H1 (cell line): ENCODE measurements around the gene PLXNA4. TPM values are rescaled to one million over a fixed set of nuclear protein-coding genes. Genes with fewer than 3 reads are reported as not detected.

Experiments
- GABPA ChIP-seq: IDR thresholded peaks from 2 replicates; pipeline ENCODE4 v1.6.1; 2011; ENCODE audit warnings: mild to moderate bottlenecking, low read length, moderate library complexity, borderline replicate concordance; ENCODE audit not compliant: insufficient read depth
- polyA plus RNA-seq, 7 experiments: library from polyadenylated mRNA; depleted of rRNA in 3 of 7; stranded (reverse) in 5 of 7; unstranded in 2 of 7; fragments of >200 nt in 5 of 7; fragments of 200-250 nt in 2 of 7; gene quantifications; 1 replicate in 5 of 7; 2 replicates in 1 of 7; 4 replicates in 1 of 7; pipeline versions ENCODE4 v1.2.1 to v1.2.3, GENCODE V29; 2011 to 2013; ENCODE audit warnings: missing spikeins in 2 of 7, mixed read lengths in 2 of 7
- total RNA-seq: library from RNA; stranded (reverse); fragmentation: NEBNext Ultra II Directional; extraction: Animal tissue kit (Norgen Biotek cat#: 25700); gene quantifications from 2 replicates; pipeline ENCODE4 v1.2.1, GENCODE V29; 2021

Gene PLXNA4
- total and polyA plus RNA-seq, 2 of the 8 experiments (the other 6 are each of a cell fraction or from before 2014, with no cell fraction given) = 0.76 to 0.79 TPM

DNA sequence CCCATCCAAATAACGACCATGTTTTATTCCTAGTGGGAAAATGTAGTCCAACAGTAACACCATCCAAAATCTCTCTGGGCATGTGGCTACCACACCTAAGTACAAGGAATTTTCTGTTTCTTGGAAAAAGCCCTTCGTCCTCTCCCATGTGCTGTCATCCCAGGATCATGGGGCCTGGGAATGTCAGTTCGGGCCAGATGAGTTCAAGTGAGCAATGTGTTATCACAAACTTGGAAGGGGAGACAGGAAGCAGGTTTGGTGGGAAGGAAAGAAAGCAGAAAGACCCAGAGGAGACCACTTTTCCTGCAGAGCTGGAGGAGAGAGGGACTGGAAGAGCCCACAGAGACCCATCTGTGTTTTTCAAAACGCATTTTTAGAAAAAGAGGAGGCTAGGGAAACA lies 110.8 kb downstream of the PLXNA4 start (continued):
- TF ChIP-seq GABPA = no peak
